Non-pigmented ciliary epithelial cell (primary cell): Measurements from ENCODE around the gene CATSPERE.

Experiments
- DNase-seq: peaks from one replicate; pipeline ENCODE4 v3.0.0-alpha.2; 2010; ENCODE audit warnings: low read depth

The CATSPERE gene

GRCh38 chr1:244461245-244462071, at the start of gene CATSPERE:
Gene CATSPERE (plus strand): TSS chr1:244461273. CDS start chr1:244461430, 157 bp downstream.
- DNase-seq, result peak; percentile 30

GRCh38 chr1:244412176-244412575, 48.9 kb upstream of the CATSPERE start:
- no peak for DNase-seq

GRCh38 chr1:244413736-244414135, 47.3 kb upstream of the CATSPERE start:
- no peak for DNase-seq

- DNase-seq, result peak; percentile 68
Measured at GRCh38 chr1:244414543-244414942, 46.5 kb upstream of the CATSPERE start.

- DNase-seq, result no peak
Measured at GRCh38 chr1:244419024-244419423, 42.0 kb upstream of the CATSPERE start.

- no peak for DNase-seq
Measured at GRCh38 chr1:244422174-244422573, 38.9 kb upstream of the CATSPERE start.

- no peak for DNase-seq
Measured at GRCh38 chr1:244424649-244425334, 36.3 kb upstream of the CATSPERE start.

- DNase-seq, result no peak
Measured at GRCh38 chr1:244427647-244428046, 33.4 kb upstream of the CATSPERE start.

- no peak for DNase-seq
Measured at GRCh38 chr1:244429818-244430217, 31.3 kb upstream of the CATSPERE start.

GRCh38 chr1:244431166-244431565, 29.9 kb upstream of the CATSPERE start:
- no peak for DNase-seq

- no peak for DNase-seq
Measured at GRCh38 chr1:244435562-244436205, 25.4 kb upstream of the CATSPERE start.

- DNase-seq, result no peak
Measured at GRCh38 chr1:244436336-244437085, 24.6 kb upstream of the CATSPERE start.

GRCh38 chr1:244437086-244437468, 24.0 kb upstream of the CATSPERE start:
- DNase-seq, result no peak

GRCh38 chr1:244439391-244440032, 21.6 kb upstream of the CATSPERE start:
- no peak for DNase-seq

GRCh38 chr1:244442850-244443249, 18.2 kb upstream of the CATSPERE start:
- no peak for DNase-seq

GRCh38 chr1:244444854-244445253, 16.2 kb upstream of the CATSPERE start:
- no peak for DNase-seq

- no peak for DNase-seq
Measured at GRCh38 chr1:244445320-244446181, 15.5 kb upstream of the CATSPERE start.

- DNase-seq, result no peak
Measured at GRCh38 chr1:244447024-244447423, 14.0 kb upstream of the CATSPERE start.

GRCh38 chr1:244447552-244447951, 13.5 kb upstream of the CATSPERE start:
- DNase-seq, result no peak

- no peak for DNase-seq
Measured at GRCh38 chr1:244448279-244449036, 12.6 kb upstream of the CATSPERE start.
